Measurements from ENCODE around the gene TSPAN31. TPM values are rescaled to one million over a fixed set of nuclear protein-coding genes. Genes with fewer than 3 reads are reported as not detected.

Gene TSPAN31
- 41.7 TPM for total RNA-seq

GRCh38 chr12:57744777-57745484 is at the start of gene TSPAN31:
Gene TSPAN31 (plus strand): TSS chr12:57745039. CDS start chr12:57745155, 116 bp downstream.

GRCh38 chr12:57738661-57739237 is 6.1 kb upstream of the TSPAN31 start, which contains the start of gene AGAP2:
Gene AGAP2 (minus strand): TSS chr12:57738742. CDS start chr12:57738246, 496 bp downstream.

GRCh38 chr12:57751788-57752667 is 7.2 kb downstream of the TSPAN31 start, which contains the start of gene CDK4:
Gene CDK4 (minus strand): TSS chr12:57752310. CDS start chr12:57751717, 593 bp downstream.

GRCh38 chr12:57754411-57755193 is 9.8 kb downstream of the TSPAN31 start, which contains the start of gene MARCHF9:
Gene MARCHF9 (plus strand): TSS chr12:57755103. CDS start chr12:57755529, 426 bp downstream.

GRCh38 chr12:57766464-57767304 is 21.8 kb downstream of the TSPAN31 start, which contains the start of gene CYP27B1:
Gene CYP27B1 (minus strand): TSS chr12:57767078. CDS start chr12:57767041, 37 bp downstream.

GRCh38 chr12:57771873-57772428 is 27.1 kb downstream of the TSPAN31 start, which contains the start of gene METTL1:
Gene METTL1 (minus strand): TSS chr12:57772105. CDS start chr12:57772083, 22 bp downstream.

GRCh38 chr12:57772429-57773322 is 27.8 kb downstream of the TSPAN31 start, which contains the start of gene EEF1AKMT3:
Gene EEF1AKMT3 (plus strand): TSS chr12:57772614. CDS start chr12:57772725, 111 bp downstream.

GRCh38 chr12:57782608-57783465 is 38.0 kb downstream of the TSPAN31 start, which contains the start of gene TSFM:
Gene TSFM (plus strand): TSS chr12:57782787. CDS start chr12:57782802, 15 bp downstream.

Other genes with a start within 250 kb of the TSPAN31 start
- 45.3 TPM for gene DDIT3, start 224.5 kb upstream of the TSPAN31 start, total RNA-seq
- 32.7 TPM for gene MBD6, start 222.2 kb upstream of the TSPAN31 start, total RNA-seq
- 85.7 TPM for gene DCTN2, start 197.8 kb upstream of the TSPAN31 start, total RNA-seq
- 0.35 TPM for gene KIF5A, start 195.0 kb upstream of the TSPAN31 start, total RNA-seq
- gene PIP4K2C, start 153.8 kb upstream of the TSPAN31 start, total RNA-seq, result 22.2 TPM
- gene DTX3, start 140.2 kb upstream of the TSPAN31 start, total RNA-seq, result 44.4 TPM
- 29.2 TPM for gene ARHGEF25, start 133.6 kb upstream of the TSPAN31 start, total RNA-seq
- gene B4GALNT1, start 111.8 kb upstream of the TSPAN31 start, total RNA-seq, result 1.3 TPM
- gene OS9, start 50.9 kb upstream of the TSPAN31 start, total RNA-seq, result 124 TPM
- gene AGAP2, start 6.3 kb upstream of the TSPAN31 start, total RNA-seq, result 2.9 TPM
- 87.5 TPM for gene CDK4, start 7.3 kb downstream of the TSPAN31 start, total RNA-seq
- 8.9 TPM for gene MARCHF9, start 10.1 kb downstream of the TSPAN31 start, total RNA-seq
- 1.1 TPM for gene CYP27B1, start 22.0 kb downstream of the TSPAN31 start, total RNA-seq
- gene METTL1, start 27.1 kb downstream of the TSPAN31 start, total RNA-seq, result 10.3 TPM
- 11.1 TPM for gene EEF1AKMT3, start 27.6 kb downstream of the TSPAN31 start, total RNA-seq
- 15.0 TPM for gene TSFM, start 37.7 kb downstream of the TSPAN31 start, total RNA-seq
- 5.0 TPM for gene AVIL, start 73.7 kb downstream of the TSPAN31 start, total RNA-seq
- 130 TPM for gene CTDSP2, start 101.7 kb downstream of the TSPAN31 start, total RNA-seq
- gene ATP23, start 196.5 kb downstream of the TSPAN31 start, total RNA-seq, result 18.0 TPM